ENCODE results near the gene VEGFD.

VEGFD gene

DNA sequence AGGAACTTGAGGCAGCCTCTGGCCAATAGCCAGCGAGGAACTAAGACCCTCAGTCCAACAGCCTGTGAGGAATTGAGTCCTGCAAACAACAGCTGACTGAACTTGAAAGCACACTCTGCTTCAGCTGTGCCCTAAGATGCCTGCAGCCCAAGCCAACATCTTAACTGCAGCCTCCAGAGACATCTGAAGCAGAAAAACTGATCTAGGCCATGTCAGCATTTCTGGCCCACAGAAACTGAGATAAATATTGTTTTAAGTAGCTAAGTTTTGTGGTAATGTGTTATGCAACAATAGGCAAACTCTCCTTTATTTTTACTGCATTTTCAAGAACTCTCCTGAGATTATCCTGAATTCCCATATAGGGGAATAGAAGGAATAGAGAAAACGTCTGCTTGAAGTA, 24.5 kb downstream of the VEGFD start:
- DNase-seq (ENCODE audit: low read depth in 1 of 2, low spot score in 1 of 2), result no peak

DNA sequence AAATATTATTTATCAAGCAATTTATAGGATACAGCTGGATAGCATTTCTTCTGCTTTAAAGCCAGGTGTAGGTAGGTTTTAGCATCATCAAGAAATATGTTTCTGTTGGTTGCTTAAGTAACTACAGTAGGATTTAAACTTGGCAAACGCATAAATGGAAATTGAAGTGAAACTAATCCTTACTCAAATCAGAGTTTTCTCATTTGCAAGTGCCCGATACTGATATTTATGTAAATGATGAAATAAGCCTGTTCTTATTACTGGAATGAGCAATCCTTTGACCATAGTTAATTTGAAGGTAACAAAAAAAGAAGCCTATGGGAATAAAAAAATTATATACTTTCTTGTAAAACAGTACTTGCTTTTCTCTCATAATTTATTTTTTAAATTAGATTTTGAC, 25.7 kb downstream of the VEGFD start:
- no peak for DNase-seq (ENCODE audit: low read depth in 1 of 2, low spot score in 1 of 2)

DNA sequence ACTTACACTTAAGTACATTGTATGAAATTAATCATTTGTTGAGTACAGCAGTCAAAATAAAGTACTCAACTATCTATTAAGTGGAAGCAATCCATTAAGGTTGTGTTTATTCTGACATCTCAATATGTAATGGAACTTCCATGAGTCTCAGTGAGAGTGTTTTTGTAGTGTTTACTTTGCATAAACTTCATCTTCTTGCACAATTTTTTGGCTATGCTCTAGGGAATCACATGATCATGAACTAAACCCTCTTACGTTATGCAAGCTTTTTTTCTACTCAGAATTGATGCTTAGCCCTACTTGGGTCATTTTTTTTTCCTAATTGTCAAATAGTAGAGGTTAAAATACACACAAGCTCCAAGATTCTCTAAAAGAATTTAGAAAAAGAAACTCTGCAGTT, 27.8 kb downstream of the VEGFD start:
- no peak for DNase-seq (ENCODE audit: low read depth in 1 of 2, low spot score in 1 of 2)

DNA sequence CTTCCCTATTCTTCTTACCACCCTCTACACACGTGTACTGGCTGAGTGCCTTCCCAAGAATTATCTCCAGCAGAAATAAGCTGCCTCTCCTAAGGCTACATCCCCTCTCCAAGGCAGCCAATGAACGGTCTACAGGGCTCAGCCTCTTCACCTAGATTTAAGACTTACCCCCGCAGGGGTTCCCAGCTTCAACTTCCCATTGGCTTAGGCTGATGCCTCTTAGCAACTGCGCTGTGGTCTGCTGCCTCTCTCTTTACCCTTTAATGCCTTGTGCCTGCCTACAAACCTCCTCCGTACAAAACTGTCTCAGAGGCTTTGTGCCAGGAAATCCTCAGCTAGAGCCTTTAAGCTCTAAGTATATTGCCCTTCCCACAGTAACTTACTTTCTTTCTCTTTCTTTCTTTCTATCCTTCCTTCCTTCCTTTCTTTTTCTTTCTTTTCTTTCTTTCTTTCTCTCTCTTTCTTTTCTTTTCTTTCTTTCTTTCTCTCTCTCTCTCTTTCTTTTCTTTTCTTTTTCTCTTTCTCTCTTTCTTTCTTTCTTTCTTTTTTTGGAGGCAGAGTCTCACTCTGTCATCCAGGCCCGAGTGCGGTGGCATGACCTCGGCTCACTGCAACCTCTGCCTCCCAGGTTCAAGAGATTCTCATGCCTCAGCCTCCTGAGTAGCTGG, 33.8 kb downstream of the VEGFD start:
- no peak for DNase-seq (ENCODE audit: low read depth in 1 of 2, low spot score in 1 of 2)

DNA sequence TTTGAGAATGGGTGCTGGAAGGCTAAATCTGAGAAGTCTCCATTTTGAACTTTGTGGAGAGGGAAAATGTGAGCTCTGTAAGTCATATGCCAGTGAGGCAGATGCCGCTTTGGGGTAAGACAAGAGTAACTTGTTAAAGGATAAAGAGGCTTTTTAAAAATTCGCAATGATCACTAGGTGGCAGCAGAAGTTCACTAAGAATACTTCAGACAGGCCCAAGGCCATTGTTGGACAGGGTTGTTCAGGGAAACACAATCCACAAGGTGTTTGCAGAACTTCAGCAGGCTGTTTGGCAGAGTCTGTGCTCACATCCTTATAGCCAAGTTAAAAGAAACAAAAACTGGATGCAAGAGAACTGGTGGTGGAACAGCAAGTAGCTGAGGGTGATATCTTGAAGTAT, 35.2 kb downstream of the VEGFD start:
- DNase-seq (ENCODE audit: low read depth in 1 of 2, low spot score in 1 of 2), result no peak

DNA sequence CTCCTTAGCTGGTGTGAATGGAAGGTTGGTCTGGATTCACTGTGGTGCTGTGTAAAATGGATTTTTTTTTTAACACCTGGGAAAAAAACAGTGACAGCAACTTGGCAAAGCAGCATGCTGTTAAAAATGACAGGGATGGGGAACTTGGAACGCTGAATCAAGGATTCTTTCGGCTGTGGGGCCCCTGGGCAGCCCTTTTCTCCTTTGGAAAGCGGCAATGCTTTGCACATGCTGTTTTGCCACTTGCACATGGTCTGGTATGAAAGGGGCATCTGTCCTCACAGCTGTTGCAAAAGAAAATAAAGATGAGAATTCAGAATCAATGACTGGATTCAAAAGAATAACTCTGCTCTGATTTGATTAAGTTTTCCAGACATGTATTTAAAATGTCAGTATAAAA, 38.2 kb downstream of the VEGFD start:
- no peak for DNase-seq (ENCODE audit: low read depth in 1 of 2, low spot score in 1 of 2)

DNA sequence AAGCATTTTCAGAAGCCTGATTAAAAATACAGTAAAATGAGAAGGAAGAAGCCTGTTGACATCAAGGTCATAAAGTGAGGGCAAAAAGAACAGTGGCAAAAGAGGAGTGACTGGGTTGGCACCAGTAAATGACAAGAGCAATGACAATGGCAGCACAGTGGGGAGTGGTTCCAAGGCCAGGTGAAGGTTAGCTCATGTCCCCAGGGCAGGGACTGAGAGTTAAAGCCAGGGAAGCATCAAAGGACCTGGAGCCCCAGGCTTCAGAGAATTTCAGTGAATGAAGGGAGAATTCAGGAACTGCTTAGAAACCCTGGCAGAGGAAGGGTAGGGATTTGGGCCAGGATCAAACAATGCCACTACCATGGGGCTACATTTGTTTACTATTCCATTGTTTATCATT, 40.1 kb downstream of the VEGFD start:
- no peak for DNase-seq (ENCODE audit: low read depth in 1 of 2, low spot score in 1 of 2)

DNA sequence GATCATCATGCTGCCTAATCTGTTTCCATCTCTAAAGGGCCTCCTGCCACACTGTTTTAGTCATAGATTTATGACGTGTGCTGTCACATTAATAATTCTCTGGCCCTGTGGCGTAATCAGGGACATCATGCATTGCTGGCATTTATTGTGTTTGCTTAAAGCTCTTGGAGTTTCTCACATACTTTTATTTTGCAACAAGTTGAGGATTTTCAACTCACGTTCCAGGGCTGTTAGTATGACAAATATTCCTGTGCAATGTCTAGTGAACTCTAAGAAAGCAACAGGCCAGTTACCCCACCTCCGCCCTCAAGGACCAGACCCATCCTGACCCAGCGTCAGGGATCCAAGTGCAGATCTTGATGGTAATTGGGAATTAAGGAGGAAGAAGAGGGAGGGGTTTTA, 41.1 kb downstream of the VEGFD start:
- no peak for DNase-seq (ENCODE audit: low read depth in 1 of 2, low spot score in 1 of 2)

DNA sequence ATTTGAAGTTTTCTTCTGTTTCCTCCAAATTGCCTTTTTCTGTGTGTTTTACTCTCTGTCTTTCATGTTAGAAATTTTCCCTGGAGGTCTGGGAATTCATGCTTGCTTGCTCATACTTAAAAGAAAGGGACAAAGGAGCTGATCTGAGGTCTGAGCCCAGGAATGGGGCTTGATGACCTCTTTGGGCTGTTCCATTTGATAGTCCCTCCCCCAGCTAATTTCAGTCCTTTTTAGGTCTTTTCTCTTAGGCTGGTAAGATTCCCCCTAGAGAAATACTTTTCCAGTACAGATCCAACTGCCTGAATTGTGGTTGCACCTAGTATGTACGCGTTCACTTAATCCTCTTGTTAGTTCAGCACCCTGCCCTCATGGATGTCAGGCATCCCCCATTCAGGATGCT, 43.3 kb downstream of the VEGFD start:
- no peak for DNase-seq (ENCODE audit: low read depth in 1 of 2, low spot score in 1 of 2)

DNA sequence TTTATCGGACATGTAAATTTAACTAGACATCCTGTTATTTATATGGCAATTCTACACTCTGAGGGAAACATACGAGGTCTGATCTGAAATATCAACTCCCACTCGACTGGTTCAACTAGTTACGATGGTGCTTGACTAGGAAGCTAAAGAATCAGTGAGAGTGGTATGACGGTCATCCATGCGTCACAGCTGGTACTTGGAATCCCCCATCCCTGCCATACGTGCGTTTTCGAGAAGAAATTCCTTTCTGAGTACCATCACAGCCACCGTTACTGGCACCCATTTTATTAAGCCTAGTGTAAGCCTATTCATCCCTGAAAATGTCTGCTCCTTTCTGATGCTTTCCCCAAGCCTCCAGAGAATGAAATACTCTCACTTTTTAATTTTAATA, 48.2 kb downstream of the VEGFD start:
- peak in 1 of 2 donors; percentile 17 for DNase-seq (ENCODE audit: low read depth in 1 of 2, low spot score in 1 of 2)

DNA sequence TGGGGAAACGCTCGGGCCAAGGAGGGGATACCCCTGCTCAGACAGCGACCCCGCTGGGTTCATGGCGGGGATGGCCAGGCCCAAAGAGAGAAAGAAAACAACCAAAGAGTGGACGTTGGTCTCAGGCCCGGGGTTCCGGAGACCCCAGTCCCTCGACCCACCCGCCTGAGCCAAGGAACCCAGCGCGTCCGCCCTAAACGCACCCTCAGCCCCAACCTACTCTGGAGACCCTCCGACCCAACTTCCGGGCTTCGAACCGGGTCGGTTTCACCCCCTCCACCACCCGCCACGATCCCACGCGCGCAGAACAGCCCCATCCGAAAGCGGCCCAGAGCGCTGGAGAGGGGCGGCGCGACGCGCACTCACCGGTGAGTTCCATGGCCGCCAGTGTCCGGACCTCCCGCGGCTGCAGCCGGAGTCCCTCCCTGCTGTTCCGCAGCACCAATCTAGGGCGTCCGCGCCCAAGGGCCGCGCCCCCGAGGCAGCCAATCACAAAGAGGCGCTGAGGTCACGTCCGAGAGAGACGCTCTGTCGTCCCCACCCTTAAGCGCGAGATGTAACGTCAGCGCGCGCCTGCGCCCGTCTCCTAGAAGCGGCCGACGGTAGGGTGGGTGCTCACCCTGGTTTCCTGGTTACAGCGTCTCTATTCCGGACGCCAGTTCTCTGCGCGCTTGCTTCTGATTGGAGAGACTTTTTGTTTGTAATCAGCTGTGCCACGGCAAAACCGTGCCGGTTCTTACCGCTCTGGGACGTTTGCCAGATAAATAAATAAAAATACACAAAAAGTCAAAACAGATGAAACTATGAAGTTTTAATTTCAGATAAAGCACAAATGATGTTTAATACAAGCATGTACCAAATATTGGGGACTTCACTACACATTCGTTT, 48.8 kb downstream of the VEGFD start, which contains the start of gene PIGA:
Gene PIGA (minus strand): TSS at position 389 of the 888 bp plus-strand sequence. CDS start 3,593 bp downstream, outside the sequence.
- DNase-seq (ENCODE audit: low read depth in 1 of 2, low spot score in 1 of 2), result peak; percentile 69 to 84

DNA sequence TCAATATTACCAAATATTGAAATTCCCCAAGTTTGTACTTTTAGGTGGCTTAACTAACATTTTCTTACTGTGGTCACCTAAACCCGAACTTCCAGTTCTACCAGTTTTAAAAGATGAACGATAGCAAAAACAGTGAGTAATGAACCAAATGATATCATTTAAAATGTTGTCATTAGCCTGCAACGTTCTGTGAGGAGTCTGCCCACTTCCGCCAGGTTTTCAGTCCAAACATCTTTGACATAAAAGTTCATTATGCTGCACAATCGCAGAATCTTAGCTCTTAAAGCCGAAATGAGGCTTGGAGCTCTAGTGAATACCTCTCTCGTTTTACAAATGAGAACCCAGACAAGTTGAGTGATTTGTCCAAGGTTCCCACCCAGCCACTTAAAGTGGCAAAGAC, 49.7 kb downstream of the VEGFD start:
- DNase-seq (ENCODE audit: low read depth in 1 of 2, low spot score in 1 of 2), result no peak

DNA sequence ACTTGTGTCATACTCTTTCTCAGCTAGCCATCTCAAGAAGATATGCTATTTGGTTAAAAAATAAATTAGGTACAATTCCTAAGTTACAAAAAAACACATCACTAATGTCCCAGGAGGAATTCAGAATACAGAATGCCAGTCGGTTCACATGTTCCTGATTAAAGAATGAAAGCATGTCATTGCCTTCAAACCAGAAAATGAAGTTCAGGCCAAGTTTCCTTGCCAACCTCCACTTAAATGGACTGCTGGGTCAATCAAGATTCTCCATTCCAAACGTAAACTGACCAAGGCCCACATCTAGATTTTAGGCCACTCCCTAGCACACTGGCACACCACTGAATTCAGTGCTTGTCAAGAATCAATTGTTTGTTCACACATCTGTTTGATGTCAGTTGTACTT, 55.4 kb downstream of the VEGFD start:
- DNase-seq (ENCODE audit: low read depth in 1 of 2, low spot score in 1 of 2), result no peak

DNA sequence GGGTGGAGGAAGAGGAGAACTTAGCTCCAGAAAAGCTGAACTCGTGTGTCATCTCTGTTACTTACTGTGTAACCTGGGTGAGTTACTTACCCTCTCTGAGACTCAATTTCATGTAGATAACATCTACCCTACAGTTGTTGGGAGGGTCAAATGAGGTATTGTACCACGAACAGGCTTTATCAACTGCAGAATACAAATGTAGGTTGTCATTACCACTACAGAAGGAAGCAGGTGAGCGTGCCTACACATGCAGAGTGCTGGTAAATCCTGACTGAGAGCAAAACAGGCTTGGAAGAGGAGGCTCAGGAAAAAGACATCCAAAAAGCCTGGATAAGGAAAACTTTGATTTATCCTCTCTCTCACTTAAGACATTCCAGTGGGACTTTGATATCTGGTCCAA, 56.1 kb downstream of the VEGFD start:
- no peak for DNase-seq (ENCODE audit: low read depth in 1 of 2, low spot score in 1 of 2)

DNA sequence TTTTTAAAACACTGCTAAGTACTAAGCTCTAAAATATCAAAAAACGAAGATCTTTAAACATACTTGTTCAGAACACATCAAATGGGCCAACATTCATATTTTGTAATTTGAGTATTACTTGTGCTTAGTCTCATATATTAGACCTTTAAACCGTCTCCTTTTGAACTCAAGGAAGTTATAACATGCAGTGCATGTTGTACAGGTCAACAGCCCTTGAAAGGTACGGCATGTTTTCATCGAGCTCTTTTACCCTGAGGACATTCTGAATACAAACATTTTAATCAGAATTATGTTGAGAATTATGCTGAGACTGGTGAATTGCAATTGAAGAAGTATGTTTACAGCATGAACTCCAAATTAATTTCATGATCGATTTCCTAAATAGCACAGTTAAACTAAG, 61.7 kb downstream of the VEGFD start:
- DNase-seq (ENCODE audit: low read depth in 1 of 2, low spot score in 1 of 2), result no peak

DNA sequence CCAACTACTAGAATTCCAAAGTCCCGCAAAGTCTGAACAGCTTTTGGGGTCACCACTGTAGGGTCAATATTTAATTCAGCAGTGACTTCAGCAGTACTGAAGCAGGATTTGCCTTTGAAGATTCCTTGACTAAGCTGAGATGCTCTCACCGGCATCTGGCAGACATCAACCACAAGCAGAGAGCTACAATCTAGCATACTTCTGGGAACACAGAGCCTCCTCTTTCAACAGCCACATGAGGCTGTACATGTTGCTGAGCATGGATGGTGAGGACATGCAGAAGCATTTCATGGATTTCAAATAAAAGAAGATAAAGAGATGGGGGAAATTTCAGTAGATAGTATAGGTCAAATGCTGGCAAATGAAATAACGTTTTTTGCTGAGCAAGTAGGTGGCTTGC, 62.1 kb downstream of the VEGFD start:
- no peak for DNase-seq (ENCODE audit: low read depth in 1 of 2, low spot score in 1 of 2)

DNA sequence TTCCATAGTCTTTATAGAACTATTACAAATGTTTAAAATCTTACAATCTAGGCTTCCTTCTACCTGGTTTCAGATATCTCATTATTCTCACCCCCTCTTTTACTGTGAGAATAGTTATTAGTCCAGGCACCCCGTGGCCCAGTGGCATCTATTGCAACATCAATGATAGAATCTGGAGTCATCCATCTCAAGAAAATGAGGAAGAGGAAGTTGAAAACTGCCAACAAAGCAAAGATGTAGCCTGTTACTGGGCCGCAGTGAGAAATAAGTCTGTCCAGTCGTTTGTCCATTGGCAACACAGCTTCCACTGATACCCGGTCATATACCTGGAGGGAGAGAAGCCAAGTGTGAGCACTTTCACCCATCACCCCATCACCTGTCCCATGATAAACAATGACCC, 62.8 kb downstream of the VEGFD start:
- no peak for DNase-seq (ENCODE audit: low read depth in 1 of 2, low spot score in 1 of 2)

DNA sequence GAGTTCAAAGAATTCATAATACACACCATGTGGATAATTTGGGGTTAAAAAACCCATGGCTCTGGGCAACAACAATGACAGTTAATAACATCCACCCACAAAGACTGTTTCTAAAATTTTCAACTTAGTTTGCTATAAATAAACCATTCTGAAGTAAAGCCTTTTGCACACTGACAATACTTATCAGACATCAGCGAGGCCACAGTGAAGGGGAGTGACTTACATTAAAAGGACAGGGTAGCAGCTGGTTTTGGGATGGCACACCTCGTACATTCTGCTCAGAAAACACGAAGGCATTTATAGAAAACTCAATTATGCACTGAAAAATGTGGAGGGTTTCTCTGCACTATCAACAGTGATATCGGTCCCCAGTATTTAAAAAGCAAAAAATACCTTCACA, 63.9 kb downstream of the VEGFD start:
- no peak for DNase-seq (ENCODE audit: low read depth in 1 of 2, low spot score in 1 of 2)

DNA sequence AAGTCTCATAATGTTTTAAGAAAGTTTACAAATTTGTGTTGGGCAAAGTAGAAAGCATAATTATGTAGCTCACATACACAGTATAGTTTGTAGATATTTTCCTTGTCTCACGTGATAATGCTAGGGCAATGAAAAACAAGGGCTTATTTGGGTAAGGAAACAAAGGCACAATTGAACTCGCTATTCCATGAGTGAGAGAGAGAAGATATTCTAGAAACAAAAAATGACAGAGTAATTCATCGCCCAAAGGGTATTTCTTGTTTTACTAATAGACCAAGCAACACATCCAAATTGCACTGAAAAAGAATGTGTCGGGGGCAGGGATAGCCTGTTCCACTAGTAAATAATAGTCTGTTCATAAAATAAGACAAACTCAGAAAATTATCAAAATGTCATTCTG, 65.1 kb downstream of the VEGFD start:
- no peak for DNase-seq (ENCODE audit: low read depth in 1 of 2, low spot score in 1 of 2)

DNA sequence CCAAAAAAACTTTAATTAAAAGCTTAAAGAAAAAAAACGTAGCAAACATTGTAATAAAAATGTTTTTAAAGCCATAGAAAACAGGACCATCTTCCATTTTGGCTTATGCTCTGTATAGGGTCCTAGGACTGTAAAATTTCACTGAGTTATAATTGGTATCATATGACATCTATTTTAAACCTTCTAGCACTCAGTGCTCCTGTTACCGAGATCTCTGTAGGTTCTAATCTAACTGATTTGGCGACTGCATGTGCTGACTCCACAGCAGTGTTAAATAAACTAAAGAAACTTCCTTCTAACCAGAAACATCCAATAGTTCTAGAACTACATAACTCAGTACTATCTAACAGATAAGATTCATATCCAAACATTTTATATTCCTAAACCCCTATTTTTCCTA, 68.7 kb downstream of the VEGFD start, which contains the start of gene ASB11:
Gene ASB11 (minus strand): TSS at position 132 of the 400 bp plus-strand sequence. CDS start 35 bp downstream, at position 97.
- DNase-seq (ENCODE audit: low read depth in 1 of 2, low spot score in 1 of 2), result no peak

DNA sequence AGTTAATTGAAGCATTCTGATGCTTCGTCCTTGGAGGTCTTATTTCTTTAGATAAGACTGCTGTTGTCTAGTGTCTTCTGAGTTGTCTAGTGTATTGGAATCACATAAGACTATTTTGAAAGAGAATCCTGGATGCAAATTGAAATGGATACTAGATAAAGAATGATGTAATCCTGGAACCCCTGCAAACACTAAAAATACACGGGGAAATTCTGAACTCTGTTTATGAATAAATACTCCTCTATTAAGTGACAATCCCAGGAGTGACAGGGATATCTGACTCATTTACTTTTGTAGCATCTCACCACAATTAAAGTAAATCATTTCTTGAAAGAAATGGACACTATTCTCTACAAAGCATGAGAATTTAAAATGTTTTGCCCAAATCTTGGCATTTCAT, 69.7 kb downstream of the VEGFD start:
- no peak for DNase-seq (ENCODE audit: low read depth in 1 of 2, low spot score in 1 of 2)

DNA sequence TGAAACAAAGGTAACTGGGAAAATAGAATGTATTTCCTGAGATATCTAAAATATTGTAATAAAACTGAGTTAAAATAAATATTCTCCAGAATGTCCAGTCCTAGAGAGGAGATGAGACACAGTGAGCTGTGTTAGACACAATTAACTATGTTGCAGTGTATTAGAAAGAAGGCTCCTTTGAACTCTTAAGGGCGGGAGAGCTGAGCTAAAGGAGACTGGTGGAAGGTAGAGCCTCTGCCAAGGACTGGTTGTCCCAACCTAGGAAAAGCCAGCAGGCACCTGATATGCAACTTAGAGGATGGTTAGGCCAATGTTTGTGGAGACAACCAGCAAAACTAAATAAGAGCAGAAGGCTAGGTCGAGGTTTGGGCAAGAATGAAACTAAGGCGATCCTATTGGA, 73.1 kb downstream of the VEGFD start:
- DNase-seq (ENCODE audit: low read depth in 1 of 2, low spot score in 1 of 2), result no peak

DNA sequence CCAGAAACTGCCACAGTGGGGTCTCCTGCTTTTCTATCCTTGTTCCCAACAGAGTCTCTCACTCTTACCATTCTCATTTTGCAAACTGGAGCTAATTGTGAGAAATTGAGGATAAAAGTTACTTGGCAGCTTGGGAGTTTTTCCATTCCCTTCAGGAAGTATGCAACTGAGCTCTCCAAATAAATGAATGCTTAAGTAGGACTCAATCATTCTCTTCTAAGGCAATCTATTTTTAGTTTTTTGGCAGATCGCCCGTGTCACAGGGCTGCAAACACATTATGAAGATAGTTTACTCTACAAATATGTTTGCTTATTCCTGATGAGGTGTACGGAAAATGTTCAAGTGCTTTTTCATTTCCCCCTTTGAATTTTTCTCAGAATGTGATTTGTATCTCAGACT, 74.1 kb downstream of the VEGFD start:
- DNase-seq (ENCODE audit: low read depth in 1 of 2, low spot score in 1 of 2), result no peak
